Cardiac septum (tissue), 1 donor: Measurements from ENCODE around the gene TAS2R42. TPM values are rescaled to one million over a fixed set of nuclear protein-coding genes. Genes with fewer than 3 reads are reported as not detected.

ENCODE experiments used
- DNase-seq: peaks from one replicate; pipeline ENCODE4 v3.0.0-alpha.2; 2020; ENCODE audit warnings: low spot score
- intact Hi-C: fragments of 100-400 bp; cut with DNase I; formaldehyde crosslinking; loops from one replicate; pipeline ENCODE4 v1.14.0; 2022
- total RNA-seq: library from RNA; stranded (reverse); fragmentation: NEBNext Ultra II Directional; extraction: Animal tissue kit (Norgen Biotek cat#: 25700); gene quantifications from one replicate; pipeline ENCODE4 v1.2.1, GENCODE V29; 2021
- donor health status: DM: no; HTN: no; CAD: no.

TAS2R42 gene
- total RNA-seq, 1 donor from 2014 or later, result not detected

- intact Hi-C loops, result no loop called here
- DNase-seq, result no peak
These were observed 34.0 kb downstream of the TAS2R42 start for GRCh38 chr12:11152725-11153124.

GRCh38 chr12:11150832-11151231 lies 35.9 kb downstream of the TAS2R42 start:
- DNase-seq, result no peak
- intact Hi-C loops, result no loop called here

GRCh38 chr12:11147420-11147819 lies 39.3 kb downstream of the TAS2R42 start:
- intact Hi-C loops, result no loop called here
- no peak for DNase-seq

GRCh38 chr12:11144297-11144696 lies 42.4 kb downstream of the TAS2R42 start:
- intact Hi-C loops, result no loop called here
- DNase-seq, result no peak

DNA sequence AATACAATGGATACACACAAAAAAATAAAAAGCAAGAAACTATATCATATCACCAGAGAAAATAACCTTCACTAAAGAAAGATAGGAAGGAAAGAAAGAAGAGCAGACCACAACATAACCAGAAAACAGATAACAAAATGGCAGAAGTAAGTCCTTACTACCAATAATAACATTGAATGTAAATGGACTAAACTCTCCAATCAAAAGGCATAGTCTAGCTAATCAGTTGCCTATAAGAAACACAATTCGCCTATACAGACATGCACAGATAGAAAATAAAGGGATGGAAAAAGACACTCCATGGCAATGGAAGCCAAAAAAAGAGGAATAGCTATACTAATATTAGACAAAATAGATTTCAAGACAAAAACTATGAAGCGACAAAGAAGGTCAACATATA lies 43.4 kb downstream of the TAS2R42 start:
- intact Hi-C loops, result no loop called here
- DNase-seq, result no peak

- no peak for DNase-seq
- intact Hi-C loops, result no loop called here
These were observed 50.7 kb downstream of the TAS2R42 start for GRCh38 chr12:11136075-11136474.

Other genes starting within 250 kb of the TAS2R42 start
- gene TAS2R14, start 247.7 kb downstream of the TAS2R42 start, total RNA-seq, result 1.3 TPM
- 0.97 TPM for gene TAS2R50, start 200.0 kb downstream of the TAS2R42 start, total RNA-seq
- 1.3 TPM for gene TAS2R20, start 188.6 kb downstream of the TAS2R42 start, total RNA-seq
- 1.5 TPM for gene TAS2R19, start 164.3 kb downstream of the TAS2R42 start, total RNA-seq
- 2.1 TPM for gene TAS2R31, start 155.5 kb downstream of the TAS2R42 start, total RNA-seq
- gene TAS2R46, start 124.6 kb downstream of the TAS2R42 start, total RNA-seq, result 0.78 TPM
- gene TAS2R43, start 94.6 kb downstream of the TAS2R42 start, total RNA-seq, result 0.32 TPM
- 2.2 TPM for gene TAS2R30, start 52.3 kb downstream of the TAS2R42 start, total RNA-seq
- gene SMIM10L1, start 15.7 kb downstream of the TAS2R42 start, total RNA-seq, result 22.1 TPM
- gene PRB3, start 82.8 kb upstream of the TAS2R42 start, total RNA-seq, result not detected
- gene PRB4, start 123.5 kb upstream of the TAS2R42 start, total RNA-seq, result not detected
- gene PRB2, start 208.6 kb upstream of the TAS2R42 start, total RNA-seq, result not detected